GM19328 (cell line): ENCODE measurements around the gene ARHGEF12.

Source experiments
- ATAC-seq: cut with Tn5 transposase; IDR thresholded peaks from one replicate; pipeline ENCODE4 v1.9.1; 2021; ENCODE audit warnings: mild to moderate bottlenecking, moderate library complexity; ENCODE audit not compliant: unreplicated experiment

ARHGEF12 gene

GRCh38 chr11:120385655-120386054 lies 49.4 kb downstream of the ARHGEF12 start:
- no peak for ATAC-seq

- no peak for ATAC-seq
Measured at GRCh38 chr11:120386318-120386717, 50.1 kb downstream of the ARHGEF12 start.

- no peak for ATAC-seq
Measured at GRCh38 chr11:120386774-120387371, 50.7 kb downstream of the ARHGEF12 start.

GRCh38 chr11:120388261-120388660 lies 52.0 kb downstream of the ARHGEF12 start:
- no peak for ATAC-seq

- ATAC-seq: no peak
Measured at GRCh38 chr11:120389693-120390584, 53.7 kb downstream of the ARHGEF12 start.

GRCh38 chr11:120390585-120390922 lies 54.3 kb downstream of the ARHGEF12 start:
- no peak for ATAC-seq

- ATAC-seq: no peak
Measured at GRCh38 chr11:120391292-120391691, 55.1 kb downstream of the ARHGEF12 start.

GRCh38 chr11:120391854-120392253 lies 55.6 kb downstream of the ARHGEF12 start:
- ATAC-seq: no peak

GRCh38 chr11:120392314-120392713 lies 56.1 kb downstream of the ARHGEF12 start:
- no peak for ATAC-seq

- no peak for ATAC-seq
Measured at GRCh38 chr11:120392793-120393192, 56.6 kb downstream of the ARHGEF12 start.

GRCh38 chr11:120394119-120394518 lies 57.9 kb downstream of the ARHGEF12 start:
- no peak for ATAC-seq

GRCh38 chr11:120395778-120396177 lies 59.6 kb downstream of the ARHGEF12 start:
- ATAC-seq: no peak

- no peak for ATAC-seq
Measured at GRCh38 chr11:120398132-120398531, 61.9 kb downstream of the ARHGEF12 start.

GRCh38 chr11:120399307-120399706 lies 63.1 kb downstream of the ARHGEF12 start:
- no peak for ATAC-seq

GRCh38 chr11:120400564-120401364 lies 64.6 kb downstream of the ARHGEF12 start:
- ATAC-seq: no peak

GRCh38 chr11:120401506-120401905 lies 65.3 kb downstream of the ARHGEF12 start:
- ATAC-seq: no peak

GRCh38 chr11:120403966-120404365 lies 67.8 kb downstream of the ARHGEF12 start:
- no peak for ATAC-seq

GRCh38 chr11:120404495-120404894 lies 68.3 kb downstream of the ARHGEF12 start:
- no peak for ATAC-seq

GRCh38 chr11:120409655-120410054 lies 73.4 kb downstream of the ARHGEF12 start:
- no peak for ATAC-seq

- ATAC-seq: no peak
Measured at GRCh38 chr11:120410622-120411380, 74.6 kb downstream of the ARHGEF12 start.

- no peak for ATAC-seq
Measured at GRCh38 chr11:120413480-120413879, 77.3 kb downstream of the ARHGEF12 start.
